ENCODE results near the gene PCSK7.

GRCh38 chr11:117230286-117230961, 1.4 kb downstream of the PCSK7 start:
- TF ChIP-seq CTCF (optimal IDR thresholded peaks at IDR 0.05 in 1 of 3, IDR thresholded peaks at IDR 0.05 in 1 of 3, conservative IDR thresholded peaks at IDR 0.05 in 1 of 3; ENCODE audit: extremely low read depth in 1 of 3, insufficient read depth in 2 of 3, low read length in 3 of 3): no peak
- no peak for TF ChIP-seq EZH2 (IDR thresholded peaks at IDR 0.05; ENCODE audit: low read length)

Data from keratinocyte (primary cell).